ENCODE measurements around the gene TOMT. TPM values are rescaled to one million over a fixed set of nuclear protein-coding genes. Genes with fewer than 3 reads are reported as not detected.

The TOMT gene
- polyA plus RNA-seq, 2 of the 4 experiments (the other 2 are of a cell fraction): not detected

GRCh38 chr11:72100462-72100861 is 5.3 kb upstream of the TOMT start:
- no peak for FAIRE-seq
- Histone ChIP-seq H3K4me3 (no peak overlapping the region), H3K27ac (no peak overlapping the region), H3K4me1 (peaks cover 14% of the 10 kb centered on the region), H3K4me2 (peak overlapping the region; percentile 0; the same call in 1 of the 3 replicates), H3K9me3 (no peaks in the 10 kb centered on the region)
- POLR2A ChIA-PET: interaction anchor here (0.5 to 3.3 kb wide), 2 partner anchors 12 to 40 kb away, joined by 3 to 20 read pairs; partner anchors contain the start of gene ANAPC15
- ATAC-seq: no peak
- TF ChIP-seq MAFK (IDR thresholded peaks at IDR 0.05; ENCODE audit: partially characterized antibody) (peak; percentile 21), EP300 (IDR thresholded peaks at IDR 0.05) (no peak)
- CTCF ChIA-PET: interaction anchor here (0.6 to 14.0 kb wide), 11 partner anchors 8 to 262 kb away, joined by 3 to 354 read pairs (median 5); no protein-coding TSS in a partner anchor
- WGBS (ENCODE audit: missing lambda C conversion rate): 100% methylated on average over 1 of the region's 1 CpG
- no peak for DNase-seq (ENCODE audit: low read depth in 1 of 2, low spot score in 1 of 2)

GRCh38 chr11:72102162-72102561 is 3.6 kb upstream of the TOMT start:
- H3K9me3 ChIP-seq: no peaks in the 10 kb centered on the region
- H3K4me1 ChIP-seq: peaks cover 14% of the 10 kb centered on the region
- H3K4me2 ChIP-seq: peak overlapping the region; percentile 83
- 45% methylated on average over 4 of the region's 4 CpGs for WGBS (ENCODE audit: missing lambda C conversion rate)
- TF ChIP-seq HOXB5 (CRISPR knock-in tag; IDR thresholded peaks at IDR 0.05) (no peak), RARB (CRISPR knock-in tag; IDR thresholded peaks at IDR 0.05) (no peak), PHF8 (IDR thresholded peaks at IDR 0.05; ENCODE audit: borderline replicate concordance, low read depth) (no peak), MYC (IDR thresholded peaks at IDR 0.05; ENCODE audit: borderline replicate concordance, low read length) (no peak), JUNB (IDR thresholded peaks at IDR 0.05) (no peak), NFE2L2 (conservative IDR thresholded peaks at IDR 0.05; ENCODE audit: low read length) (no peak), MAZ (IDR thresholded peaks at IDR 0.05; ENCODE audit: borderline replicate concordance, low read depth, low read length) (no peak), CBX8 (IDR thresholded peaks at IDR 0.05) (no peak), RAD21 (conservative IDR thresholded peaks at IDR 0.05 in 1 of 2, IDR thresholded peaks at IDR 0.05 in 1 of 2) (no peak), SREBF2 (IDR thresholded peaks at IDR 0.05) (no peak), CHD4 (IDR thresholded peaks at IDR 0.05; ENCODE audit: borderline replicate concordance) (no peak), POLR2AphosphoS2 (conservative IDR thresholded peaks at IDR 0.05; ENCODE audit: low read length) (no peak), FOSB (CRISPR knock-in tag; IDR thresholded peaks at IDR 0.05) (no peak), CEBPB (IDR thresholded peaks at IDR 0.05) (no peak), KDM5A (IDR thresholded peaks at IDR 0.05) (no peak)
- ATAC-seq: no peak
- peak overlapping the region; percentile 94 for H3K4me3 ChIP-seq
- ChIA-PET POLR2A (interaction anchor here (0.7 to 3.3 kb wide), 3 partner anchors 10 to 174 kb away, joined by 3 to 20 read pairs (median 3); partner anchors contain the start of genes ANAPC15 and XNDC1N), CTCF (interaction anchor here (0.6 to 14.0 kb wide), 7 partner anchors 12 to 83 kb away, joined by 3 to 354 read pairs (median 6); no protein-coding TSS in a partner anchor)
- FAIRE-seq: no peak
- DNase-seq (ENCODE audit: low read depth in 1 of 2, low spot score in 1 of 2): no peak
- peak overlapping the region; percentile 93 to 94 for H3K27ac ChIP-seq

- no peak for FAIRE-seq
- Histone ChIP-seq H3K27ac (peak overlapping the region; percentile 93 to 94), H3K4me1 (peaks cover 14% of the 10 kb centered on the region), H3K4me3 (peak overlapping the region; percentile 94), H3K9me3 (no peaks in the 10 kb centered on the region), H3K4me2 (peak overlapping the region; percentile 83)
- CTCF ChIA-PET: interaction anchor here (0.6 to 14.0 kb wide), 7 partner anchors 12 to 83 kb away, joined by 3 to 354 read pairs (median 6); no protein-coding TSS in a partner anchor
- POLR2A ChIA-PET: interaction anchor here (0.6 to 3.3 kb wide), 3 partner anchors 8 to 175 kb away, joined by 3 to 20 read pairs (median 3); partner anchors contain the start of genes ANAPC15 and XNDC1N
- no peak for DNase-seq (ENCODE audit: low read depth in 1 of 2, low spot score in 1 of 2)
- 0 out of 2 replicates have a peak, but pooled peaks have one; percentile 7 for TF ChIP-seq HOXA7 (CRISPR knock-in tag; IDR thresholded peaks at IDR 0.05)
- no peak for TF ChIP-seq EP300 (IDR thresholded peaks at IDR 0.05)
- ATAC-seq: no peak; a peak in 1 of 6 replicates
- WGBS (ENCODE audit: missing lambda C conversion rate): 4% methylated on average over 9 of the region's 9 CpGs
Observed at GRCh38 chr11:72102631-72102945, 3.1 kb upstream of the TOMT start.

GRCh38 chr11:72102946-72103753 is 2.6 kb upstream of the TOMT start, which contains the start of gene LAMTOR1:
Gene LAMTOR1 (minus strand): TSS chr11:72103297. CDS start chr11:72103224, 73 bp downstream.
- DNase-seq (ENCODE audit: low read depth in 1 of 2, low spot score in 1 of 2) (peak; percentile 90 to 99), ATAC-seq (peak; percentile 87 to 96), FAIRE-seq (no peak)
- H3K4me1 ChIP-seq: peaks cover 14% of the 10 kb centered on the region
- H3K27ac ChIP-seq: peak within 1 kb of the TSS; percentile 93 to 94
- WGBS (ENCODE audit: missing lambda C conversion rate): 15% methylated on average over 28 of the region's 64 CpGs
- CTCF ChIA-PET: interaction anchor here (0.6 to 14.0 kb wide), 8 partner anchors 13 to 84 kb away, joined by 3 to 354 read pairs (median 6); no protein-coding TSS in a partner anchor
- POLR2A ChIA-PET: interaction anchor here (0.6 to 3.3 kb wide), 2 partner anchors 8 to 9 kb away, joined by 3 to 20 read pairs; partner anchors contain the start of gene ANAPC15
- no peaks in the 10 kb centered on the region for H3K9me3 ChIP-seq
- H3K4me3 ChIP-seq: peak within 1 kb of the TSS; percentile 94
- peak within 1 kb of the TSS; percentile 83 for H3K4me2 ChIP-seq
- TF ChIP-seq KDM1A (IDR thresholded peaks at IDR 0.05; ENCODE audit: low read depth) (no peak), TP53 (CRISPR knock-in tag; IDR thresholded peaks at IDR 0.05) (no peak), CEBPB (IDR thresholded peaks at IDR 0.05) (no peak), PHF8 (IDR thresholded peaks at IDR 0.05; ENCODE audit: borderline replicate concordance, low read depth) (peak; percentile 90), ZNF302 (CRISPR knock-in tag; IDR thresholded peaks at IDR 0.05) (0 out of 2 replicates have a peak, but pooled peaks have one; percentile 43), POLR2A (IDR thresholded peaks at IDR 0.05; ENCODE audit: low read length) (peak; percentile 49), RARB (CRISPR knock-in tag; IDR thresholded peaks at IDR 0.05) (no peak), REST (IDR thresholded peaks at IDR 0.05) (no peak), CHD4 (IDR thresholded peaks at IDR 0.05; ENCODE audit: borderline replicate concordance) (no peak), EHMT2 (IDR thresholded peaks at IDR 0.05; ENCODE audit: low read depth) (no peak), HES2 (IDR thresholded peaks at IDR 0.05) (no peak), POLR2AphosphoS2 (conservative IDR thresholded peaks at IDR 0.05; ENCODE audit: low read length) (no peak), CHD2 (IDR thresholded peaks at IDR 0.05; ENCODE audit: low read length, partially characterized antibody) (no peak)
